Skin epidermis (tissue), 12 donors: Measurements from ENCODE around the gene UTRN.

Experiments used
- H3K27ac ChIP-seq, 21 experiments: fragments of 200-600 bp; sonication (generic) in 11 of 21; one replicate each; pipeline ENCODE4 v1.5.0; 2020; ENCODE audit warnings: mild to moderate bottlenecking in 3 of 21, inconsistent platforms in 2 of 21, moderate library complexity in 2 of 21
- H3K4me3 ChIP-seq, 7 experiments: fragments of 200-600 bp; sonication (generic) in 2 of 7; one replicate each; pipeline ENCODE4 v1.5.0; 2020; ENCODE audit warnings: inconsistent platforms in 2 of 7, mild to moderate bottlenecking in 2 of 7, moderate library complexity in 1 of 7

Gene UTRN

GRCh38 chr6:144330017-144330987 is 45.2 kb downstream of the UTRN start:
- Histone ChIP-seq H3K4me3 (peak overlapping the region in 6 of 7 experiments; percentile 5 to 28 (median 12)), H3K27ac (peak overlapping the region in 7 of 21 experiments; percentile 3 to 56 (median 28))

- Histone ChIP-seq H3K27ac (peak overlapping the region in 5 of 21 experiments; percentile 7 to 56 (median 35)), H3K4me3 (peak overlapping the region in 5 of 7 experiments; percentile 5 to 28 (median 12))
Observed at GRCh38 chr6:144331491-144331969, 46.4 kb downstream of the UTRN start.

GRCh38 chr6:144332177-144332576 is 47.0 kb downstream of the UTRN start:
- H3K4me3 ChIP-seq: no peak overlapping the region
- H3K27ac ChIP-seq: no peak overlapping the region

- H3K27ac ChIP-seq: peak overlapping the region in 10 of 21 experiments; percentile 3 to 78 (median 28)
- peak overlapping the region in 1 of 7 experiments; percentile 14 for H3K4me3 ChIP-seq
Observed at GRCh38 chr6:144334150-144334708, 49.1 kb downstream of the UTRN start.
